IPS-18a (cell line): ENCODE measurements around the gene ZNF699.

Experiments
- H3K27ac ChIP-seq: one replicate; pipeline ENCODE4 v1.5.1; 2013; ENCODE audit warnings: low read length
- H3K27me3 ChIP-seq: one replicate; pipeline ENCODE4 v1.6.1; 2013; ENCODE audit warnings: mild to moderate bottlenecking, low read length; ENCODE audit not compliant: control insufficient read depth, insufficient read depth
- H3K36me3 ChIP-seq: one replicate; pipeline ENCODE4 v1.6.1; 2013; ENCODE audit warnings: low read depth, low read length; ENCODE audit not compliant: control insufficient read depth
- H3K4me1 ChIP-seq: one replicate; pipeline ENCODE4 v1.6.1; 2013; ENCODE audit warnings: low read depth, low read length; ENCODE audit not compliant: control insufficient read depth
- H3K4me3 ChIP-seq: one replicate; pipeline ENCODE4 v1.5.1; 2013; ENCODE audit warnings: low read length
- H3K9ac ChIP-seq: one replicate; pipeline ENCODE4 v1.6.1; 2013; ENCODE audit warnings: mild to moderate bottlenecking, low read length, moderate library complexity
- H3K9me3 ChIP-seq: one replicate; pipeline ENCODE4 v1.6.1; 2013; ENCODE audit warnings: low read depth, low read length; ENCODE audit not compliant: control insufficient read depth

ZNF699 gene

GRCh38 chr19:9251236-9251635 lies 58.4 kb downstream of the ZNF699 start:
- Histone ChIP-seq H3K4me3 (no peak overlapping the region), H3K27ac (no peak overlapping the region), H3K36me3 (no peaks in the 10 kb centered on the region), H3K27me3 (no peaks in the 10 kb centered on the region), H3K9ac (no peak overlapping the region), H3K4me1 (no peaks in the 10 kb centered on the region), H3K9me3 (peaks cover 61% of the 10 kb centered on the region)

GRCh38 chr19:9250630-9251029 lies 59.0 kb downstream of the ZNF699 start, which contains the start of gene OR7E24:
OR7E24 (plus strand) TSS chr19:9250930; CDS start chr19:9251044, 114 bp downstream.
- no peak within 1 kb of the TSS for H3K27ac ChIP-seq
- H3K36me3 ChIP-seq: no peaks in the 10 kb centered on the region
- no peaks in the 10 kb centered on the region for H3K4me1 ChIP-seq
- no peaks in the 10 kb centered on the region for H3K27me3 ChIP-seq
- no peak within 1 kb of the TSS for H3K9ac ChIP-seq
- peaks cover 56% of the 10 kb centered on the region for H3K9me3 ChIP-seq
- H3K4me3 ChIP-seq: no peak within 1 kb of the TSS
